Measurements from ENCODE around the gene MAB21L1. TPM values are rescaled to one million over a fixed set of nuclear protein-coding genes. Genes with fewer than 3 reads are reported as not detected.

MAB21L1 gene
- total RNA-seq, result 0.27 TPM in 1 of 2 replicates, not detected in the other

GRCh38 chr13:35475960-35476943, at the start of gene MAB21L1:
MAB21L1 (minus strand) TSS chr13:35476689; CDS start chr13:35476138, 551 bp downstream.

Measured in mammary microvascular endothelial cell (primary cell).